Endothelial cell of umbilical vein (primary cell): ENCODE results near the gene AGMO. TPM values are rescaled to one million over a fixed set of nuclear protein-coding genes. Genes with fewer than 3 reads are reported as not detected.
A peak's percentile ranks its signal among the peaks of the same experiment; 100 is the strongest.

Experiments
- BruUV-seq: library from RNA; stranded (reverse); fragments of 400-500 nt; replicated peaks from 2 replicates; lab custom pipeline; 2021; lab: Mats Ljungman, UMichigan
- CTCF ChIA-PET: fragments of 300-600, 350-600 bp; sonication (Branson Sonifier 250); formaldehyde crosslinking; loops from one replicate; lab custom pipeline; 2021; ENCODE audit warnings: antibody characterized with exemption, inconsistent platforms; lab: Charles Lee
- POLR2A ChIA-PET: fragments of 300-600, 350-600 bp; sonication (Branson Sonifier 250); formaldehyde crosslinking; loops from one replicate; lab custom pipeline; 2021; ENCODE audit warnings: antibody characterized with exemption, inconsistent platforms; lab: Charles Lee
- DNase-seq: peaks from one replicate; pipeline ENCODE4 v3.0.0-alpha.2; 2011; ENCODE audit warnings: low read depth, low spot score
- FAIRE-seq: peaks from 2 replicates; lab custom pipeline; 2011; peaks lifted over from hg19 to GRCh38; lab: Jason Lieb, UNC
- H2AFZ ChIP-seq: 2 replicates; pipeline ENCODE4 v1.6.0; 2012; ENCODE audit warnings: low read depth, low read length, control low read depth, inconsistent platforms
- H3K27ac ChIP-seq: 2 replicates; pipeline ENCODE4 v1.5.1; 2011; ENCODE audit warnings: low read depth, mild to moderate bottlenecking, control low read depth, low read length, moderate library complexity; ENCODE audit not compliant: insufficient read depth
- H3K27me3 ChIP-seq, 2 experiments: 2 replicates each; pipeline versions ENCODE4 v1.6.0 to v1.6.1; 2011; ENCODE audit warnings: low read length in 2 of 2, mixed read lengths in 1 of 2; ENCODE audit not compliant: control insufficient read depth in 2 of 2, insufficient read depth in 2 of 2
- H3K36me3 ChIP-seq, 2 experiments: 2 replicates in 1 of 2; 3 replicates in 1 of 2; pipeline ENCODE4 v1.5.1; 2011; ENCODE audit warnings: low read length in 2 of 2, mild to moderate bottlenecking in 1 of 2, moderate library complexity in 1 of 2; ENCODE audit not compliant: control insufficient read depth in 2 of 2, insufficient read depth in 2 of 2; ENCODE audit errors: extremely low read depth in 1 of 2
- H3K4me1 ChIP-seq: 3 replicates; pipeline ENCODE4 v1.5.1; 2011; ENCODE audit warnings: mild to moderate bottlenecking, low read length; ENCODE audit not compliant: control insufficient read depth, insufficient read depth; ENCODE audit errors: extremely low read depth
- H3K4me2 ChIP-seq: 2 replicates; pipeline ENCODE4 v1.6.1; 2011; ENCODE audit warnings: low read length, control low read depth, mixed read lengths; ENCODE audit not compliant: insufficient read depth
- H3K4me3 ChIP-seq, 3 experiments: fragments of 200-600 bp in 1 of 3; sonication (generic), shearing (Covaris generic) in 1 of 3; replicated peaks in 1 of 3; 2 replicates each; pipeline ENCODE4 v1.5.1; 2011 to 2016; ENCODE audit warnings: control low read depth in 3 of 3, low read length in 3 of 3, mild to moderate bottlenecking in 2 of 3, inconsistent platforms in 1 of 3, low read depth in 1 of 3, moderate library complexity in 1 of 3; ENCODE audit not compliant: insufficient read depth in 1 of 3
- H3K79me2 ChIP-seq: 2 replicates; pipeline ENCODE4 v1.6.0; 2012; ENCODE audit warnings: low read length, inconsistent platforms; ENCODE audit not compliant: control insufficient read depth, insufficient read depth
- H3K9ac ChIP-seq: replicated peaks from 2 replicates; pipeline ENCODE3; 2011; ENCODE audit warnings: low read length, control low read depth; ENCODE audit not compliant: insufficient read depth; ENCODE audit errors: extremely low read depth
- H3K9me1 ChIP-seq: replicated peaks from 3 replicates; pipeline ENCODE4 v1.6.0; 2011; ENCODE audit warnings: mild to moderate bottlenecking, low read length; ENCODE audit not compliant: control insufficient read depth, insufficient read depth; ENCODE audit errors: extremely low read depth
- H3K9me3 ChIP-seq: replicated peaks from 2 replicates; pipeline ENCODE4 v1.5.1; 2012; ENCODE audit warnings: low read length, inconsistent platforms; ENCODE audit not compliant: control insufficient read depth, insufficient read depth
- H4K20me1 ChIP-seq: replicated peaks from 2 replicates; pipeline ENCODE3; 2011; ENCODE audit warnings: mild to moderate bottlenecking, low read length; ENCODE audit not compliant: control insufficient read depth, insufficient read depth; ENCODE audit errors: extremely low read depth
- EZH2 ChIP-seq: IDR thresholded peaks from 2 replicates; pipeline ENCODE4 v1.6.1; 2012; ENCODE audit warnings: borderline replicate concordance, low read depth, mild to moderate bottlenecking, moderate library complexity, low read length, inconsistent platforms; ENCODE audit not compliant: severe bottlenecking
- FOS ChIP-seq: IDR thresholded peaks from 2 replicates; pipeline ENCODE4 v1.6.1; 2011; ENCODE audit warnings: mild to moderate bottlenecking, low read length, moderate library complexity, borderline replicate concordance; ENCODE audit not compliant: insufficient read depth
- GATA2 ChIP-seq: IDR thresholded peaks from 2 replicates; pipeline ENCODE4 v1.7.0; 2011; ENCODE audit warnings: low read depth, mild to moderate bottlenecking, moderate library complexity, mixed read lengths, low read length; ENCODE audit not compliant: insufficient read length, insufficient read depth
- JUN ChIP-seq: IDR thresholded peaks from 2 replicates; pipeline ENCODE4 v1.6.1; 2011; ENCODE audit warnings: borderline replicate concordance, low read depth; ENCODE audit not compliant: insufficient read length, insufficient read depth
- MYC ChIP-seq: IDR thresholded peaks from one replicate; pipeline ENCODE4 v1.6.1; 2011; ENCODE audit warnings: mild to moderate bottlenecking, low read depth, low read length
- POLR2A ChIP-seq: IDR thresholded peaks from 2 replicates; pipeline ENCODE4 v1.6.1; 2012; ENCODE audit warnings: low read depth, mild to moderate bottlenecking, control low read depth, low read length
- POLR2AphosphoS5 ChIP-seq: IDR thresholded peaks from 2 replicates; pipeline ENCODE4 v1.6.1; 2012; ENCODE audit warnings: low read depth, mild to moderate bottlenecking, control low read depth, low read length, moderate library complexity; ENCODE audit not compliant: insufficient read depth
- dilution Hi-C: fragments of 300-500 bp; cut with MboI; formaldehyde crosslinking; loops from one replicate; pipeline ENCODE4 v1.15.0; 2019; ENCODE audit warnings: low sequenced_read_pairs; ENCODE audit not compliant: extremely low pct_ligation_motif_present
- intact Hi-C: fragments of 100-400 bp; cut with micrococcal nuclease; formaldehyde crosslinking; loops from one replicate; pipeline ENCODE4 v1.10.0; 2022
- polyA plus RNA-seq, 4 experiments: library from polyadenylated mRNA; depleted of rRNA in 3 of 4; stranded (reverse) in 3 of 4; unstranded in 1 of 4; fragments of >200 nt; gene quantifications; 2 replicates each; pipeline versions ENCODE4 v1.2.1 to v1.2.3, GENCODE V29; 2011 to 2012; ENCODE audit warnings: missing spikeins in 1 of 4
- total RNA-seq: library from RNA; stranded (reverse); gene quantifications from 2 replicates; pipeline ENCODE4 v1.2.3, GENCODE V29; 2021
- TF ChIP-seq, protein P1 (sequence below), 2 donors: IDR thresholded peaks; 1 replicate in 1 of 2; 2 replicates in 1 of 2; pipeline ENCODE4 v1.5.1; 2011; ENCODE audit warnings: low read length in 2 of 2, mild to moderate bottlenecking in 2 of 2, moderate library complexity in 2 of 2, control low read depth in 1 of 2, inconsistent platforms in 1 of 2, low read depth in 1 of 2; ENCODE audit not compliant: insufficient read depth in 1 of 2; ENCODE audit errors: extremely low read depth in 1 of 2
- TF ChIP-seq, protein P2 (sequence below): IDR thresholded peaks from 2 replicates; pipeline ENCODE4 v1.6.1; 2011; ENCODE audit not compliant: insufficient read depth, insufficient read length

Gene AGMO
- total and polyA plus RNA-seq, 2 donors (not counting 3 experiments of a cell fraction or from before 2014, with no cell fraction given) = 0.23 to 0.40 TPM

DNA sequence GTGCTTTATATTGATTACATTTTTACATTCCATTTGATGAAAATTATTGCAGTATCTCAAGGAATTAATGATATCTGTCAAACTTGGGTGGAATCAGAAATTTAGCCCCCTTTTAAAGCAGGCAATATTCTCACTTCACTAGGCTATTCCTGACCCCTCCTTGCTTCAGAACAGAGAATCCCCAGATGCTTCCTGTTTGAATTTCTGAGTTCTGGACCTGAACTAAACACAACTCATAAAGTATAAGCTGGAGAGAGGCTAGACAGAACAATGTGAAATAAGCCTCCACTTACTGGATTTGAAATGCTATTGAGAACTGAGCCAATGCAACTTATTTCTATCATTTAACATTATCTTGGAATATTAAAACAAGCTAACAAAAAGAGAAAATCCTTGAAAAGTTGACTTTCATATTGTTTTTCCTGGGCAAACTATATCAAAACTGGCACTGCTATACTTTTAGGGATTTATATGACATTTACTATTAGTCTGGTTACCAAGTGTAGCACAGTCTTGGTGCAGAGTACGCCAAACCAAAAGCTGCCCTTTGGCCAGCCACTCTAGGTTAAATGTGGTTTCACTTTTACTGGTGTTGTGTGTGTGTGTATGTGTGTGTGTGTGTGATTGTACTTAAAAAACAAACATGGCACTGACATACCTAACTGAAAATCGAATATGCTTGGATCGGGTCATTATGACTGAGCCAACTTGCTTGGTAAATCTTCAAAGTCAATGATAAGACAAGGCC is 19.0 kb upstream of the AGMO start:
- Histone ChIP-seq H3K79me2 (no peaks in the 10 kb centered on the region), H4K20me1 (no peaks in the 10 kb centered on the region), H3K4me2 (no peak overlapping the region), H3K9ac (no peak overlapping the region), H3K9me3 (peaks cover 3% of the 10 kb centered on the region), H3K27me3 (no peaks in the 10 kb centered on the region), H2AFZ (no peak overlapping the region), H3K9me1 (no peaks in the 10 kb centered on the region), H3K36me3 (no peaks in the 10 kb centered on the region), H3K4me3 (no peak overlapping the region), H3K4me1 (no peaks in the 10 kb centered on the region), H3K27ac (no peak overlapping the region)
- BruUV-seq = no TSS peak
- TF ChIP-seq POLR2A = no peak
- no peak for TF ChIP-seq MYC
- no peak for TF ChIP-seq JUN
- ChIA-PET CTCF (interaction anchor here (0.7 to 1.8 kb wide), 6 partner anchors 14 to 517 kb away, joined by 3 to 7 read pairs (median 4); no protein-coding TSS in a partner anchor), POLR2A (no interaction called here)
- intact Hi-C loops (no loop called here), dilution Hi-C loops (no loop called here)
- FAIRE-seq (peak; percentile 54), DNase-seq (peak; percentile 69)

DNA sequence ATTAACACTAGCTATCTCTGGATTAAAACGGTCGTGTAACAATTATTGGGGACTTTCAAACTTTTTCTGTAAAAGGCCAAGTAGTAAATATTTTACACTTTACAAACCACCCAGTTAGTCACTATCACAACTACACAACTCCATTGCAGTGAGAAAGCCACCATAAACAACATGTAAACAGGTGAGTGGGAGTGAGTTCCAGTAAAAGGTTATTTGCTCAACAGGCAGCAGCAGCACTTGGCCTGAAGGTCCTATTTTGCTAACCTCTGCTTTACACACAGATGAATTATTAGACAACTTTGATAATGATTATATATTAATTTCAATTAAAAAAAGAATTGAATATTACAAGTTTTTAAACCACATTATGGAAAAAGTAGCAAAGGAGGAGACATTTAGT is 15.8 kb upstream of the AGMO start:
- POLR2A ChIA-PET = no interaction called here

More for the DNA sequence above, 15.8 kb upstream of the AGMO start:
- Histone ChIP-seq H4K20me1 (no peaks in the 10 kb centered on the region), H2AFZ (no peak overlapping the region), H3K36me3 (no peaks in the 10 kb centered on the region), H3K9ac (no peak overlapping the region), H3K9me3 (no peaks in the 10 kb centered on the region), H3K4me1 (no peaks in the 10 kb centered on the region), H3K27me3 (no peaks in the 10 kb centered on the region), H3K4me3 (no peak overlapping the region), H3K79me2 (no peaks in the 10 kb centered on the region), H3K27ac (no peak overlapping the region), H3K4me2 (no peak overlapping the region), H3K9me1 (no peaks in the 10 kb centered on the region)
- dilution Hi-C loops = no loop called here
- FAIRE-seq = no peak
- DNase-seq = no peak
- TF ChIP-seq, protein P1, sequence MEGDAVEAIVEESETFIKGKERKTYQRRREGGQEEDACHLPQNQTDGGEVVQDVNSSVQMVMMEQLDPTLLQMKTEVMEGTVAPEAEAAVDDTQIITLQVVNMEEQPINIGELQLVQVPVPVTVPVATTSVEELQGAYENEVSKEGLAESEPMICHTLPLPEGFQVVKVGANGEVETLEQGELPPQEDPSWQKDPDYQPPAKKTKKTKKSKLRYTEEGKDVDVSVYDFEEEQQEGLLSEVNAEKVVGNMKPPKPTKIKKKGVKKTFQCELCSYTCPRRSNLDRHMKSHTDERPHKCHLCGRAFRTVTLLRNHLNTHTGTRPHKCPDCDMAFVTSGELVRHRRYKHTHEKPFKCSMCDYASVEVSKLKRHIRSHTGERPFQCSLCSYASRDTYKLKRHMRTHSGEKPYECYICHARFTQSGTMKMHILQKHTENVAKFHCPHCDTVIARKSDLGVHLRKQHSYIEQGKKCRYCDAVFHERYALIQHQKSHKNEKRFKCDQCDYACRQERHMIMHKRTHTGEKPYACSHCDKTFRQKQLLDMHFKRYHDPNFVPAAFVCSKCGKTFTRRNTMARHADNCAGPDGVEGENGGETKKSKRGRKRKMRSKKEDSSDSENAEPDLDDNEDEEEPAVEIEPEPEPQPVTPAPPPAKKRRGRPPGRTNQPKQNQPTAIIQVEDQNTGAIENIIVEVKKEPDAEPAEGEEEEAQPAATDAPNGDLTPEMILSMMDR (IDR thresholded peaks at IDR 0.05; ENCODE audit: extremely low read depth in 1 of 2, insufficient read depth in 1 of 2, low read depth in 1 of 2, low read length in 2 of 2) = no peak
- TF ChIP-seq POLR2A (no peak), POLR2AphosphoS5 (no peak), GATA2 (no peak), EZH2 (no peak), FOS (no peak), JUN (no peak), MYC (no peak)
- TF ChIP-seq, protein P2, sequence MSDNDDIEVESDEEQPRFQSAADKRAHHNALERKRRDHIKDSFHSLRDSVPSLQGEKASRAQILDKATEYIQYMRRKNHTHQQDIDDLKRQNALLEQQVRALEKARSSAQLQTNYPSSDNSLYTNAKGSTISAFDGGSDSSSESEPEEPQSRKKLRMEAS = no peak
- intact Hi-C loops = no loop called here
- CTCF ChIA-PET = no interaction called here
- BruUV-seq = no TSS peak
